HG03520 (cell line): ENCODE measurements around the gene ZCCHC7.
A peak's percentile ranks its signal among the peaks of the same experiment; 100 is the strongest.

Source experiments
- ATAC-seq: cut with Tn5 transposase; IDR thresholded peaks from one replicate; pipeline ENCODE4 v1.9.1; 2021; ENCODE audit warnings: mild to moderate bottlenecking, moderate library complexity; ENCODE audit not compliant: unreplicated experiment

ZCCHC7 gene

DNA sequence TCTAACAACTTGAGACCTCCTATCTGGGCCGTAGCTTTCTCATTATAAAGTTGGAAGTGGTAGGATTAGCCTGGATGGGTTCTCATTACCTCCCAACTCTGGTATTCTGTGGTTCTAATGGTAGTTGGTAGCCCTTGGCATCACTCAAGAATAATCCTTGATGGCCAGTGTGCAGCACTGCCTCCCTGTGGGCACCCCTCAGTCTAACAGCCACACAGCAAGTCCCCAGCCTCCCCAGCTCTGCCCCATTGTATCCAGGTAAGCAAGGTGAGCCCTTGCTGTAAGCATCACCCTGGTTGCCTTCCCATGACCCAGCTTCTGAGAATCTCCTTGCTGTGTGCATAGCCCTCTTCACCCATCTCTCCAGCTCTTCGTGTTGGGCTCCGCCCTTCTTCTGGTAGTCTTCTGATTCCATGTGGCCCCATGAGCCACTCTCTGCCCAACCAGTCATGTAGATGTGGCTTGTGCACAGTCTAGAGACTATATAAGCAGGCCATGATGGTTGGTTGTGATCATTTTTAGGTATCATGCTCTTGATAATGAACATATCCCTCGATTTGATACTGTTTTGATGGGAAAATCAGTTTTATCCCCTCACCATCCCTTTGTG lies 244.5 kb downstream of the ZCCHC7 start:
- ATAC-seq, result no peak

DNA sequence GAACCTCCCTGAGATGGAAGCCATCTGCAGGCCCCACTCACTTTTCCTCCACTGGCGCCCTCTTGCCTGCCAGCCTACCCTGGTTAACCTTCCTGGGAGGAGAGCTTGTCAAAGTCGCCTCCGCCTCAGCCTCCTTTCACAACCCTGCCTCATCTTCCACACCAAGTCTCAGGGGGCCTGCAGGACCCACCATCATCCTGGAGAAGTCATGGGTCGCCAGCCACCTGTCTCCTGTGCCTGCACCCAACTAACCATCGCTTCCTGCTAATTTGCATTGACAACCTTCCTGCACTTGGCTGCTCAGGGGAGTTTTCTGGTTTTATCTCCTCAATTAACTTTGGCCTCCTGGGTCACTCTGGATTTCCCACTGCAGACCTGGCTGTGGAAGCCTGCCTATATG lies 249.3 kb downstream of the ZCCHC7 start:
- peak; percentile 26 for ATAC-seq

DNA sequence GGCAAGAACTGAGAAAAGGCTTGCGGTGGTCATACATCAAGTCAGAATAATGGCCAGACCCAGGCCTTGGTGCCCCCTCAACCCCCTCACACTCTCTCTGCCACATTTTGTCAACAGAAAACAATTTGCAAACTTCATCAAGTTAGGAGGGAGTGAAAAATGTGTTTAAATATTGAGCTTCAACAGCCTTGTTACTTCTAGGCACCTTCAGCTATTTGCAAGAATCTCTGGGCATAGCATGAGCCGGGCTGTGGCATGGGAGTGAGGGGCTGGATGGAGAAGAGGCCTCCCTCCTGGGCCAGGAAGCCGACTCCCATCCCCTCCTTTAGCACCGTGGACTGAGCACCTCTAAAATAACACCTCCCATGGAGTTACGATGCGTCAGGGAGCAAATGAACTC lies 249.9 kb downstream of the ZCCHC7 start:
- no peak for ATAC-seq

DNA sequence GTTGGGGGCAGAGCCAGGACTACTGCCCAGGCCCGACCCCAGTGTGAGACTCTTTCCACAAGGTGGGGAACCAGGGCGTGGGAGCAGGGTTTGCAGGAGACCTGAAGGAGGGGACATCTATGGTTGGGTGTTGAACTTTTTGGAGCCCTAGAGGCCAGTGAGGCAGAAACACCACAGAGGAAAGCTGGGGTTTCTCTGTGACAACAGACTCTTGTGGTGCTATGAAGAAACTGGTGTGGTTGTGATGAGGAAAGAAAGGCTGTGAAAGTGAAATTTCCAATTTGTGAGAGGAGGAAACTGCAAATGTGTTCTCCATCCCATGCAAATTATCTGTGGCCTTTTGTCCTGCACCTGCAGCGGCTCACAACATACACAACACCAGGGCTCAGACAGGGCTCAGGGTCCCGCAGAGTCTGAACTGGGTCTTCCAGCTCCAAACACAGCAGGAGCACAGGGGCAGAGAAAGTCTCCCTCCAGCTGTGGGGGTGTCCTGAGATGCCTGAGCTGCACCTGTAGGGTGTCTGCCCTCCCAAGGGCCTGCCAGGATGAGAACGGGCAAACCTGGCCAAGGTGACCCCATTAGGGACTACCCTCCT lies 250.7 kb downstream of the ZCCHC7 start:
- ATAC-seq, result peak; percentile 62

DNA sequence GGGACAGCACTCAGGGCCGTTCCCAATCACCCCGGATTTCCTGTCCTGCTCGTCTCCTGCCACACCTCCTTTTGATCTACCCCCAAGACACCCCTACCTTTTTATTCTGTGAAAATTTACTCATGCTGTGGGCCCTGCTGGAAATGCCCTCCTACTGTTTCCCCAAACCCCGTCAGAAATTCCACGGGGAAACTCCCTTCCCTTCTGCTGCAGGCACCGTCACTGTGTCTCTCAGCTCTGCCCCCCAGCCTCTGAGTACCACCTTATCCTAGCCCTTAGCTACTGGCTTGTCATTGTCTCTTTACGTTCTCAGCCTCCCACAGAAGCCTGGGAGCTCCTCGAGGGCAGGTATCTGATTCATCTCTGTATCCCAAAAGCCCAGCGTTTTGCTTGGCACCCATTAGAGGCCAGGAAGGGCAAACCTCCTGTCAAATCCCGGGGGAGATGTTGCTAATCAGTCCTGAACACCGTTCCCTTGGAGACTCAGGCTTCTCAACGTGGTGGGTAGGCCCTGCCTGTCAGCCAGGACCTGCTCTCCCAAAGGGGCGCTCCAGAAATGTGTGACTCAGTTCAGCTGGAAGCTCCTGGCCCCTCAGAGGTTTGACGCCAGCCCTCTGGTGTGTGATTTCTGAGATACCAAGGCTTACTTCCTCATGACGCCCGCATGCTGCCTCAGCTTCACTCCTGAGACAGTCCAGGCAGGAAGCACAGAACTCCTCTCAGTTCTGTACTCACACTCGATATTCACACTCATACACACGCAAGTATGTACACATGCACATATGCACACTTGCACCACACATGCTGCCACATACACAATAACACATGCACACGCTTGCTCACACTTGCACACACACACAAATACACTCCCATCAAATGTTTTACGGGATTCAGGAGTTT lies 251.4 kb downstream of the ZCCHC7 start:
- no peak for ATAC-seq

DNA sequence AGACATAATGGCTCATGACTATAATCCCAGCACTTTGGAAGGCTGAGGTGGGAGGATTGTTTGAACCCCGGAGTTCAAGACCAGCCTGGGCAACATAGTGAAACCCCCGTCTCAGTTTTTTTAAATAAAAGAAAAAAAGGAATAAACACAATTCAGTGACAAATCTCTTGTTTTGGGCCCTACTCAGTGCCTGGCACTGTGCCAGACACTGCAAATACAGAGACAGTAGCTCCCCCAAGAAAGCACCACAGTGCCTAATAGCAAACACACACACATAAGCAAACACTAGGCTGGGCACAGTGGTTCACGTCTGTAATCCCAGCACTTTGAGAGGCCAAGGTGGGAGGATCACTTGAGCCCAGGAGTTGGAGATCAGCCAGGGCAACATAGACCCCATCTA lies 252.5 kb downstream of the ZCCHC7 start:
- ATAC-seq, result no peak

DNA sequence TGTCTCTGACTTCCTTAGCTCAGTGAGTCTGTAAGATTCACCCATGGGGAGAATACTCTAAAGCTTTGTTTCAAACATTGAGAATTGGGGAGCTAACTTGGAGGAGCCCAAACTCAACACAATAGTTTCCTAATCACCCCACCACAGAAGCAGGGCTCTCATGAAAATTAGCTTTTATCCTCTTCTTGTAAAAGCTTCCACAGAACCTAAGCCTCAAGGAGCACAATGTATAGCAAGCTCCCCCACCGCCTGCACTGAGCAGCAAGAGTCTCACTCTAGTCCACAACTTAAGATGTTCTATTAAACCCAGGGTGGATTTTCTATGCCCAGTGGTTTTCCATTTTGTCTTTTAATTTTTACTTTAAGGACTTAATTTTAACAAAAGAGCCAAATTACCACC lies 253.2 kb downstream of the ZCCHC7 start:
- no peak for ATAC-seq

DNA sequence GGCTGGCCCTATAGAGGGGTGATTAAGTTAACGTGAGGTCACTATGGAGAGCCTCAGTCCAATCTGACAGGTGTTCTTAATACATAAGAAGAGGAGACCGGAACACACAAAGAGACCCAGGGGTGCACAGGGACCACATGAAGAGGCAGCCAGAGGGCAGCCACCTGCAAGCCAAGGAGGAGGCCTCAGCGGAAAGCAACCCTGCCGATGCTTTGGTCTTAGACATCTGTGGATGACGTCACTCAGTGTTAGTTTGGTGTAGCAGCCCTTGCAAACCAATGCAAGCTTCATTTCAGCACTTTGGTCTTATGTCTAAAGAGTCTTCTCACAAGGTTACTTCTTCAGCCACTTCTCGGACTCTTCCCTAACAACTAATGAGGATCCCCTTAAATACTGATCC lies 254.5 kb downstream of the ZCCHC7 start:
- peak; percentile 46 for ATAC-seq

DNA sequence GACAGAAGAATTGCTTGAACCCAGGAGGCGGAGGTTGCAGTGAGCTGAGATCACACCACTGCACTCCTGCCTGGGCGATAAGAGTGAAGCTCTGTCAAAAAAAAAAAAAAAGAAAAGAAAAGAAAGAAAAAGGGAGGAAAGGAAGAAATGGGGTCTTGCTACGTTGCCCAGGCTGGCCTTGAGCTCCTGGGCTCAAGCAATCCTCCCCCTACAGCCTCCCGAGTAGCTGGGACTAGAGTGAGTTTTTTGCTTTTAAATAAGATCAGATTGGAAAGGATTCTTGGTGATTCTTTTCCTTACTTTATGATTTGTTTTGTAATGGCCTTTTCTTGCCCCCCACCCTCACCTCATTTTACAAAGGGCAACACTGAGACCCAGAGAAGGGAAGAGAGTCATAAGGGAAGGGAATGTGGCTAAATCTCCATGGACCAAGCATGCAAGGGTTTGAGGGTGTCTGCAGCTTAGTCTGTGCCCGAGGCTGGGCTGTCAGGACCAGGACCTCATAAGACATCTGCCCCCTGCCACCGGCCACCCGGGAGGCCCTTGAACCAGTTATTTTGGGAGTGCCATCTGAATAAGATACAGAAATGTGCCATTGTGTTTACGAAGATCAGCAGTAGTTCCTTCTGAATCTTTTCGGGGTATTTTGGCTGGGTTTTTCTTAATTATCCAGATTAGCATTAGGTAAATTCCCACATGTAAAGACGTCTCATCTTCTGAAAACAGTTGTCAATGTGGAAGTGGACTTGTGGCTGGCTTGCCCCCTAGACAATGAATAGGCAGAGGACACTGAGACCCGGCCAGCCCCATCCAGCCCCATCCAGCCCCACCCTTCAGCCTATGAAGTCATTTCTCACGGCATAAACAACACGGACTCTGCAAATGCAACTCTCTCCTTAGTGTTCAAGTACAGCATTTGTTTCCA lies 257.6 kb downstream of the ZCCHC7 start:
- no peak for ATAC-seq

DNA sequence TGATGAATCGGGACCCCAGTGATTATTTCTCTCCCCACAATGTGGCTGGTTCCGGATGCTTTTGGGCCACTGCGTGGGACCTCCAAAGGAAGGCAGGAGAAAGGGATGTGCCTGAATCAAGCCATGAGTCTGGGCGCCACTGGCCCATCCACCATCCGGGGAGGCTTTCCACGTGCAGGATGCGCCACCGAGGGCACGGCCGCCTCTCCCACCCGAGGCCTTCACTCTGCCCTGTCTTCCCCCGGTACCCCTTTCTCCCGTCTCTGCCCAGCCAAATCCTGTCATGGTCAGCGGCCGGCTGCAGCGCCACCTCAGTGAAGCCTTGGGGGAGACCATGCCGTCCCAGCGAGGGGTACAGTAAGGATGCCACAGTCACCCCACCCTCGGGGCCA lies 258.2 kb downstream of the ZCCHC7 start:
- ATAC-seq, result no peak

DNA sequence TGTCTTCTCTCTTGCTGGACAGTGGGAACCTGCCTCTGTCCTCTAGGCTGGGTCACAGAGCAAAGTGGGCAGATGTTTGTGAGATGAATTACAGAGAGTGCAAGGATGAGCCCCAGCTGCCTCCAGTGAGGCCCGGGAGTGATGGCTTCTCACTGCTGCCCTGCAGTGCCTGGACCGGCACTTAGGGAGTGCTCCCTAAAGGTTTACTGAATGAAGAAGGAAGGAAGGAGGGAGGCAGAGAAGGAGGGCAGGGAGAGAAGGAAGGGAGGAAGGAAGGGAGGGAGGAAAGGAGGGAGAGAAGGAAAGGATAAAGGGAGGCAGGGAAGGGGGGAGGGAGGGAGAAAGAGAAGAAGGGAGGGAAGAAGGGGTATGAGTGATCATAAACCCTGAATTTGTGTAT lies 259.5 kb downstream of the ZCCHC7 start:
- no peak for ATAC-seq

DNA sequence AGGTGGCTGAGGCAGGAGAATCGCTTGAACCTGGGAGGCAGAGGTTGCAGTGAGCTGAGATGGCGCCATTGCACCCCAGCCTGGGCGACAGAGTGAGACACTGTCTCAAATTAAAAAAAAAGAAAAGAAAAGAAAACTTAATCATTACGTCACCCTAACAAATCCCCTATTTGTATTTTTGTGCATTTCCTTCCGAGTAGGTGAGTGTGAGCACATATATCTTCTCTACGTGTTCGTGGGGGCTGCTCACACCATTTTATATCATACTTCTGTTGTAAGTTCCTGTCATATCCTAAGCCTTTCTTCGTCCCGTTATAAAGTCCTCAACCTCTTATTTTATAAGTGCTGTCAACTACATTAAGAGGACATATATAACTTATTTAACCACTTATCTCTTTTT lies 260.2 kb downstream of the ZCCHC7 start:
- no peak for ATAC-seq

DNA sequence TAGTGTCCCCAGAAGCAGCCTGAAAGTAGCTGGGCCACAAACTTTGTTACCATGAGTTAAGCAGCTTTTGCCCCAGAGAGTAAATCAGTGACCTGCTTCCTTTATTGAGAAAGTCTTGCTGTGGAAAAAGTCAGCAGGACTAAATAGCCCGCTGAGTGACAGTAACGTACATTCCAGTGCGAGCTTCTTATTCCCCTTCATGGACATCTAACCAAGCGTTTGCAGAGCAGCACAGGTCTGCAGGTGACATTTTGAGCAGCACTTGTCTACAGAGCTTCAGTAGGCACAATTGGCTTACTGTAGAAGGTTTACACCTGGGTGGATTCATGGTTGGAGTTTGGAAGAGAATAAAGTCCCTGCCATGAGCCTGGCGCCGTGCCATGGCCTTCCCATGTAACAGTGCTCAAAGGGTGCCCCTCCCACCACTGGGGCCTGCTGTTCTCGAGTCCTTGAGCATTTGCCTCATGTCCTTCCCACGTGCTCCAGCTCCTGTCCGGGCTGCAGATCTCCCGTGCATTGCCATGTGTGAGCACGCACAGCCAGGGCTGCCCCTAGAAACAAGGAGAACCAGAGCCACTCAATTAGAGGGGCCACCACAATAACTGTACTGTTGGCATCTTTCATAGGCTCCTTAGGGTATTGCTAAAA lies 260.8 kb downstream of the ZCCHC7 start:
- ATAC-seq, result no peak

DNA sequence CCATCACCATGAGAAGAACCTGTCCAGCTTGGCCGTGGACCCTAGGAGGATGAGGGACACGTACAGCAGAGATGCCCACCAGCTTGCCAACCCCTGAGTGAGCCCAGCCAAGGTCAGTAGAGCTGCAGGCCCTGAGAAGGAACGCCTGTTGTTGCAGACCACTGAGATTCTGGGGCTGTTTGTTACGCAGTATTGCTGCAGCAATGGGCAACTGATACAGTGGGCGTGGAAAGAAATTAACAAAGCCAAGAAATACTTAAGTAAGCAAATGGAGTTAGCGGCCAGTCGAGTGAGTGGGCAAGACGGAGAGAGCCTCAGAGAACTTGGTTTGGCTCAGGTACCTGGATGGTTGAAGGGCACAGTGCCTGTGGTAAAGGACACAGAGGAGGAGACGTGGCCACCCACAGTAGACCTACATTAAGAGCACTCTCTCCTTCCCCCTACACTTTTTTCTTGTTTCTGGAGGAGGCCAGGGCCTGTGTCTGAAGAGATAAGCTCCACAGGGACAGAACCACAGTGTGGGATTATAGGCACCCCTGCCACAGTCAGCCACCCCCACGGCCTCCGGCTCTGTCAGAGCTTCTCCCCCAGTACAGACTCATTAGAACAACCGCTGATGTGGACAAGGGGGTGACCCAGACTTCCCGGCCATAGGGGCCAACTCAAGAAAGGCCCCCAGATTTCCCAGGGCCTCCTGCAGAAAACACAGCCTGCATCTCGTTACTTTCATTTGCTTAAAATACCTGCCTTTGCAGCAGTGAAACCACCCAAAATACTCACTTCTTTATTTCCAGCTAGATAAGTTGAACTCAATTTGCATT lies 262.0 kb downstream of the ZCCHC7 start:
- ATAC-seq, result no peak

DNA sequence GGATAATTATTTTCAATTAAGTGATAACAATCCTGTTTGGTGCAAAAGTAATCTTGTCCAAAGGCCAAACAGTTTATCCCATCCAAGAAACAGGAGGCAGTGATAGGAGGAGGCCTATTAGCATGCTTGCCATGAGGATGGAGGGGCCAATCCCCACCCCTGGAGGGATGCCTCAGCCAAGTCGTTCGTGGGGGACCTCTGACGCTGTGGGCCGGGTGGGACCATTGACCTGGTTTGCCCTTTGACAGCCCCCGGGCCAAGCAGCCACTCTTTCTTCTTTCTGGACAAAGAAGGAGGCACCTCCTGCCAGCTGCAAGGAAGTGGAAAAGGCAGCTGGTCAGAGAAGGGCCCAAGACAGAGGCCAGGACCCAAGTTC lies 262.6 kb downstream of the ZCCHC7 start:
- no peak for ATAC-seq

DNA sequence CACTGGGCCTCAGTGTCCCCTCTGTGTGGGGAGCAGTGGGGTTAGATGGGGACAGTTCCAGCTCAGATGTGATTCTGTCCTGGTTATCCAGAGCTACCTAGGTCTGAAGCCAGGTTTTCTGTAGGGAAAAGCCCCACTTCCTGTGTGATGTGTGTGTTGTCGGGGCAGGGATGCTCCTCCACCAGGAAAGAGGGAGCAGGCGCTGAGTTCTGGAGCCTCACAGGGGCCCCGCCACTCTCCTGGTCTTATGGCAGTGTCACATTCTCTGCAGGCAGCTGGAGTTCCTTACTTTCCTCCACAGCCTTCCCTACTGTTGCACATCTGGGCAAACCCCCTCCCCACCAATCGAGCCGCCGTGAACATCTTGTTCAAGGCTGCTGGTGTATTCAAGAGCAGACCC lies 263.0 kb downstream of the ZCCHC7 start:
- ATAC-seq, result no peak

DNA sequence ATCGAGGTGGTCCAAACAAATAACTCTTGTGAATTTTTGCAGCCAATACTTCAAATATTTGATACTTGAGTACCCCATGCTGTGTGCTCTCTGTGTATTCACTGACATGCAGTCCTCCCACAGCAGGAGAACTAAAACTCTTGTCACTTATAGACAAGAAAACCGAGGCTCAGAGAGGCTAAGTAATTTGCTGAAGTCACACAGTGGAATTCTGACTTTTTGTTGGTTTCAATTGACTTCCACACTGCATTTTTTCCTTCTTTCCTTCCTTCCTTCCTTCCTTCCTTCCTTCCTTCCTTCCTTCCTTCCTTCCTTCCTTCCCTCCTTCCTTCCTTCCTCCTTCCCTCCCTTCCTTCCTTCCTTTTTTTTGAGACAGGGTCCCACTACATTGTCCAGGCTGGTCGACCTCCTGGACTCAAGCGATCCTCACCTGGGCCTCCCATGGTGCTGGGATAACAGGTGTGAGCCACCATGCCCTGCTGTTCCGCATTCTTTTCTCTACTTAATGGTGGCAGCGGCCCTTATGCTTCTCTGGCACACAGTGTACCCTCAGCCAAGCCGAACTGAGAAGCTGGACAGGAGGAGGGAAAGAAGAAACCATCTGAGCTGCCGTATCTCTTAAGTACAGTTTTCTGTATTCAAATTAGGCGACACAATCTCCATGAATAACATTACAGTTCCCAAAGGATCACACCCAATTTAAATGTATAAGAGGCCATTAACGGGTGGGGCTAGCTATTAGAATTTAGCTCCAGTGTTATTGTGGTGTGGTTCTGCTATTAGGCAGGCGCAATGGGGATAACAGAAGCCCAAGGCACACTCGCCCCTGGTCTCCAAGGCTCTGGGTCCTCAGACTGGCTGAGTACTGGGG lies 263.7 kb downstream of the ZCCHC7 start:
- ATAC-seq, result no peak

DNA sequence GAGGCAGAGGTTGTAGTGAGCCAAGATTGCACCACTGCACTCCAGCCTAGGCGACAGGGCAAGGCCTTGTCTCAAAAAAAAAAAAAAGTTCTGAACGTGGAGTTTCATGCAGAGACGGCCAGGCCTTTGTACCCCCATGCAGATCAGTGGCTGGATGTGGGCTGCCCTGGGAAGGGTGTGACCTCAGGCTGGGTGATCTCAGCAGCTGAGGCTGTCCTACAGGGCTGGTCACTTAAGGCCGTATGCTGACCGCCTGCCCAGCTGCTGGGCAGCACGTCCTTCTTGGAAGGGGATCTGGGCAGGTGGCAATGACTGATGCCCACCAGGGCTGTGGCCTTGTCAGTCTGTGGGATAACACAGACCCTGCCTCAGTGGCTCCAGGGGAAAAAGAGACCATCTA lies 264.9 kb downstream of the ZCCHC7 start:
- ATAC-seq, result no peak

DNA sequence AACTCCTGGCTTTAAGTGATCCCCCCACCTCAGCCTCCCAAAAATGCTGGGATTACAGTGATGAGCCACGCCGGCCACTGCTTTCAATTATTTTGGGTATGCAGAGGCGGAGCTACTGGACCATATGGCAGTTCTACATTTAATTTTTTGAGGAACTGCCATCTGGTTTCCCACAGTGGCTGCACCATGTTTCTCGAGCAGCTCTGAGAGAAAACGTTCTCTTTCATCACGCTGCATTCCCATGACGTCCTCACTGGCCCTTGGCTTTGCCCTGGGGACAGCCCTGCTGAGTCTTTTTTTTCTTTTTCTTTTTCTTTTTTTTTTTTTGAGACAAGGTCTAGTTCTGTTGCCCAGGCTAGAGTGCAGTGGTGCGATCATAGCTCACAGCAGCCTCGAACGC lies 266.6 kb downstream of the ZCCHC7 start:
- no peak for ATAC-seq
